ENCODE data around the gene PDE10A. TPM values are rescaled to one million over a fixed set of nuclear protein-coding genes. Genes with fewer than 3 reads are reported as not detected.

The PDE10A gene
- total and polyA plus RNA-seq, 9 of the 15 experiments (the other 6 are each of a cell fraction or from before 2014, with no cell fraction given): 0.04 TPM; not detected in 8

- TF ChIP-seq ZNF408 (CRISPR knock-in tag; IDR thresholded peaks at IDR 0.05; ENCODE audit: low read depth) (no peak), GABPB2 (CRISPR knock-in tag; conservative IDR thresholded peaks at IDR 0.05) (no peak)
Measured at GRCh38 chr6:165321555-165322145, 341.4 kb downstream of the PDE10A start (continued).

GRCh38 chr6:165321150-165321549 is 341.9 kb downstream of the PDE10A start:
- Histone ChIP-seq H3K4me3 (no peak overlapping the region), H3K36me3 (ENCODE audit: control insufficient read depth, insufficient read depth, low read length) (no peaks in the 10 kb centered on the region), H4K20me1 (replicated peaks; ENCODE audit: control insufficient read depth, insufficient read depth, low read length) (no peaks in the 10 kb centered on the region), H3K27ac (ENCODE audit: extremely low read depth, low read depth, low read length) (no peak overlapping the region), H2AFZ (ENCODE audit: low read depth, low read length) (no peak overlapping the region), H3K4me1 (replicated peaks in 1 of 2; ENCODE audit: control insufficient read depth in 2 of 2, insufficient read depth in 2 of 2, low read length in 2 of 2) (no peaks in the 10 kb centered on the region), H3K79me2 (ENCODE audit: control insufficient read depth, insufficient read depth, low read length) (no peaks in the 10 kb centered on the region), H3K9ac (ENCODE audit: insufficient read depth in 1 of 2, low read depth in 2 of 2, low read length in 2 of 2) (no peak overlapping the region), H3K27me3 (ENCODE audit: control insufficient read depth in 2 of 2, insufficient read depth in 2 of 2, low read length in 2 of 2) (no peaks in the 10 kb centered on the region), H3K9me1 (ENCODE audit: control insufficient read depth, insufficient read depth, low read length) (no peaks in the 10 kb centered on the region), H3K4me2 (ENCODE audit: insufficient read depth, low read length) (no peak overlapping the region), H3K9me3 (replicated peaks; ENCODE audit: control insufficient read depth, insufficient read depth, low read depth, low read length) (peaks cover 3% of the 10 kb centered on the region; the same call in 1 of the 2 replicates)
- intact Hi-C loops (cut with micrococcal nuclease) (no loop called here), in situ Hi-C loops (cut with MboI) (no loop called here)
- no TSS peak for BruUV-seq (replicated peaks)
- CTCF ChIA-PET (ENCODE audit: low intra/inter-chr PET ratio): no interaction called here
- DNase-seq (ENCODE audit: extremely low read depth in 1 of 4, low spot score in 3 of 4): no peak
- TF ChIP-seq PPARD (CRISPR knock-in tag; IDR thresholded peaks at IDR 0.05): no peak
- TF ChIP-seq ZNF165 (CRISPR knock-in tag; IDR thresholded peaks at IDR 0.05; ENCODE audit: borderline replicate concordance): no peak
- no peak for TF ChIP-seq CBX2 (IDR thresholded peaks at IDR 0.05; ENCODE audit: insufficient read depth, low read length, poor library complexity, severe bottlenecking)
- TF ChIP-seq SRSF3 (IDR thresholded peaks at IDR 0.05; ENCODE audit: insufficient read depth, low read length): no peak
- no peak for TF ChIP-seq ARID3B (CRISPR knock-in tag; IDR thresholded peaks at IDR 0.05; ENCODE audit: borderline replicate concordance)
- TF ChIP-seq MYNN (IDR thresholded peaks at IDR 0.05): no peak
- TF ChIP-seq MYNN (CRISPR knock-in tag; IDR thresholded peaks at IDR 0.05): no peak
- TF ChIP-seq HNRNPUL1 (IDR thresholded peaks at IDR 0.05; ENCODE audit: low read length): no peak
- TF ChIP-seq YBX1 (IDR thresholded peaks at IDR 0.05): no peak
- no peak for TF ChIP-seq KHSRP (IDR thresholded peaks at IDR 0.05)
- no peak for TF ChIP-seq ZBTB1 (CRISPR knock-in tag; IDR thresholded peaks at IDR 0.05; ENCODE audit: borderline replicate concordance, low read depth)
- no peak for TF ChIP-seq KAT2B (IDR thresholded peaks at IDR 0.05; ENCODE audit: low read depth, low read length)
- TF ChIP-seq HLTF (IDR thresholded peaks at IDR 0.05): no peak
- TF ChIP-seq PHB2 (IDR thresholded peaks at IDR 0.05; ENCODE audit: low read depth): no peak
- TF ChIP-seq PBX2 (CRISPR knock-in tag; IDR thresholded peaks at IDR 0.05; ENCODE audit: low read depth): no peak
- no peak for TF ChIP-seq PBX2 (tag; conservative IDR thresholded peaks at IDR 0.05; ENCODE audit: low read depth)
- no peak for TF ChIP-seq RBM39 (optimal IDR thresholded peaks at IDR 0.05; ENCODE audit: low read depth, low read length)
- no peak for TF ChIP-seq SMARCB1 (IDR thresholded peaks at IDR 0.05; ENCODE audit: insufficient read length, low read depth)
- 2% methylated on average over 3 of the region's 3 CpGs for WGBS (ENCODE audit: insufficient coverage, low coverage, missing lambda C conversion rate)
- ATAC-seq: no peak
- POLR2A ChIA-PET: no interaction called here
- no peak for FAIRE-seq
